Endothelial cell of umbilical vein (primary cell): ENCODE data around the gene FIGLA. TPM values are rescaled to one million over a fixed set of nuclear protein-coding genes. Genes with fewer than 3 reads are reported as not detected.

Experiments used
- BruUV-seq: library from RNA; stranded (reverse); fragments of 400-500 nt; replicated peaks from 2 replicates; lab custom pipeline; 2021; lab: Mats Ljungman, UMichigan
- CTCF ChIA-PET: fragments of 300-600, 350-600 bp; sonication (Branson Sonifier 250); formaldehyde crosslinking; loops from one replicate; lab custom pipeline; 2021; ENCODE audit warnings: antibody characterized with exemption, inconsistent platforms; lab: Charles Lee
- POLR2A ChIA-PET: fragments of 300-600, 350-600 bp; sonication (Branson Sonifier 250); formaldehyde crosslinking; loops from one replicate; lab custom pipeline; 2021; ENCODE audit warnings: antibody characterized with exemption, inconsistent platforms; lab: Charles Lee
- DNase-seq: peaks from one replicate; pipeline ENCODE4 v3.0.0-alpha.2; 2011; ENCODE audit warnings: low read depth, low spot score
- FAIRE-seq: peaks from 2 replicates; lab custom pipeline; 2011; peaks lifted over from hg19 to GRCh38; lab: Jason Lieb, UNC
- H2AFZ ChIP-seq: 2 replicates; pipeline ENCODE4 v1.6.0; 2012; ENCODE audit warnings: low read depth, low read length, control low read depth, inconsistent platforms
- H3K27ac ChIP-seq: 2 replicates; pipeline ENCODE4 v1.5.1; 2011; ENCODE audit warnings: low read depth, mild to moderate bottlenecking, control low read depth, low read length, moderate library complexity; ENCODE audit not compliant: insufficient read depth
- H3K27me3 ChIP-seq, 2 experiments: 2 replicates each; pipeline versions ENCODE4 v1.6.0 to v1.6.1; 2011; ENCODE audit warnings: low read length in 2 of 2, mixed read lengths in 1 of 2; ENCODE audit not compliant: control insufficient read depth in 2 of 2, insufficient read depth in 2 of 2
- H3K36me3 ChIP-seq, 2 experiments: 2 replicates in 1 of 2; 3 replicates in 1 of 2; pipeline ENCODE4 v1.5.1; 2011; ENCODE audit warnings: low read length in 2 of 2, mild to moderate bottlenecking in 1 of 2, moderate library complexity in 1 of 2; ENCODE audit not compliant: control insufficient read depth in 2 of 2, insufficient read depth in 2 of 2; ENCODE audit errors: extremely low read depth in 1 of 2
- H3K4me1 ChIP-seq: 3 replicates; pipeline ENCODE4 v1.5.1; 2011; ENCODE audit warnings: mild to moderate bottlenecking, low read length; ENCODE audit not compliant: control insufficient read depth, insufficient read depth; ENCODE audit errors: extremely low read depth
- H3K4me2 ChIP-seq: 2 replicates; pipeline ENCODE4 v1.6.1; 2011; ENCODE audit warnings: low read length, control low read depth, mixed read lengths; ENCODE audit not compliant: insufficient read depth
- H3K4me3 ChIP-seq, 3 experiments: fragments of 200-600 bp in 1 of 3; sonication (generic), shearing (Covaris generic) in 1 of 3; replicated peaks in 1 of 3; 2 replicates each; pipeline ENCODE4 v1.5.1; 2011 to 2016; ENCODE audit warnings: control low read depth in 3 of 3, low read length in 3 of 3, mild to moderate bottlenecking in 2 of 3, inconsistent platforms in 1 of 3, low read depth in 1 of 3, moderate library complexity in 1 of 3; ENCODE audit not compliant: insufficient read depth in 1 of 3
- H3K79me2 ChIP-seq: 2 replicates; pipeline ENCODE4 v1.6.0; 2012; ENCODE audit warnings: low read length, inconsistent platforms; ENCODE audit not compliant: control insufficient read depth, insufficient read depth
- H3K9ac ChIP-seq: replicated peaks from 2 replicates; pipeline ENCODE3; 2011; ENCODE audit warnings: low read length, control low read depth; ENCODE audit not compliant: insufficient read depth; ENCODE audit errors: extremely low read depth
- H3K9me1 ChIP-seq: replicated peaks from 3 replicates; pipeline ENCODE4 v1.6.0; 2011; ENCODE audit warnings: mild to moderate bottlenecking, low read length; ENCODE audit not compliant: control insufficient read depth, insufficient read depth; ENCODE audit errors: extremely low read depth
- H3K9me3 ChIP-seq: replicated peaks from 2 replicates; pipeline ENCODE4 v1.5.1; 2012; ENCODE audit warnings: low read length, inconsistent platforms; ENCODE audit not compliant: control insufficient read depth, insufficient read depth
- H4K20me1 ChIP-seq: replicated peaks from 2 replicates; pipeline ENCODE3; 2011; ENCODE audit warnings: mild to moderate bottlenecking, low read length; ENCODE audit not compliant: control insufficient read depth, insufficient read depth; ENCODE audit errors: extremely low read depth
- CTCF ChIP-seq, 2 donors: IDR thresholded peaks; 1 replicate in 1 of 2; 2 replicates in 1 of 2; pipeline ENCODE4 v1.5.1; 2011; ENCODE audit warnings: low read length in 2 of 2, mild to moderate bottlenecking in 2 of 2, moderate library complexity in 2 of 2, control low read depth in 1 of 2, inconsistent platforms in 1 of 2, low read depth in 1 of 2; ENCODE audit not compliant: insufficient read depth in 1 of 2; ENCODE audit errors: extremely low read depth in 1 of 2
- EZH2 ChIP-seq: IDR thresholded peaks from 2 replicates; pipeline ENCODE4 v1.6.1; 2012; ENCODE audit warnings: borderline replicate concordance, low read depth, mild to moderate bottlenecking, moderate library complexity, low read length, inconsistent platforms; ENCODE audit not compliant: severe bottlenecking
- FOS ChIP-seq: IDR thresholded peaks from 2 replicates; pipeline ENCODE4 v1.6.1; 2011; ENCODE audit warnings: mild to moderate bottlenecking, low read length, moderate library complexity, borderline replicate concordance; ENCODE audit not compliant: insufficient read depth
- JUN ChIP-seq: IDR thresholded peaks from 2 replicates; pipeline ENCODE4 v1.6.1; 2011; ENCODE audit warnings: borderline replicate concordance, low read depth; ENCODE audit not compliant: insufficient read length, insufficient read depth
- MAX ChIP-seq: IDR thresholded peaks from 2 replicates; pipeline ENCODE4 v1.6.1; 2011; ENCODE audit not compliant: insufficient read depth, insufficient read length
- MYC ChIP-seq: IDR thresholded peaks from one replicate; pipeline ENCODE4 v1.6.1; 2011; ENCODE audit warnings: mild to moderate bottlenecking, low read depth, low read length
- POLR2A ChIP-seq: IDR thresholded peaks from 2 replicates; pipeline ENCODE4 v1.6.1; 2012; ENCODE audit warnings: low read depth, mild to moderate bottlenecking, control low read depth, low read length
- POLR2AphosphoS5 ChIP-seq: IDR thresholded peaks from 2 replicates; pipeline ENCODE4 v1.6.1; 2012; ENCODE audit warnings: low read depth, mild to moderate bottlenecking, control low read depth, low read length, moderate library complexity; ENCODE audit not compliant: insufficient read depth
- dilution Hi-C: fragments of 300-500 bp; cut with MboI; formaldehyde crosslinking; loops from one replicate; pipeline ENCODE4 v1.15.0; 2019; ENCODE audit warnings: low sequenced_read_pairs; ENCODE audit not compliant: extremely low pct_ligation_motif_present
- intact Hi-C: fragments of 100-400 bp; cut with micrococcal nuclease; formaldehyde crosslinking; loops from one replicate; pipeline ENCODE4 v1.10.0; 2022
- polyA plus RNA-seq, 4 experiments: library from polyadenylated mRNA; depleted of rRNA in 3 of 4; stranded (reverse) in 3 of 4; unstranded in 1 of 4; fragments of >200 nt; gene quantifications; 2 replicates each; pipeline versions ENCODE4 v1.2.1 to v1.2.3, GENCODE V29; 2011 to 2012; ENCODE audit warnings: missing spikeins in 1 of 4
- total RNA-seq: library from RNA; stranded (reverse); gene quantifications from 2 replicates; pipeline ENCODE4 v1.2.3, GENCODE V29; 2021

FIGLA gene
- total and polyA plus RNA-seq, 2 donors (not counting 3 experiments of a cell fraction or from before 2014, with no cell fraction given), result not detected

- dilution Hi-C loops, result no loop called here
- Histone ChIP-seq H3K79me2 (no peaks in the 10 kb centered on the region), H3K4me1 (no peaks in the 10 kb centered on the region), H3K27me3 (peaks cover 13 to 15% of the 10 kb centered on the region in 2 experiments), H3K9ac (no peak overlapping the region), H3K4me2 (no peak overlapping the region), H3K9me1 (no peaks in the 10 kb centered on the region), H3K27ac (no peak overlapping the region), H4K20me1 (no peaks in the 10 kb centered on the region), H3K4me3 (no peak overlapping the region), H2AFZ (no peak overlapping the region), H3K9me3 (no peaks in the 10 kb centered on the region), H3K36me3 (no peaks in the 10 kb centered on the region)
- intact Hi-C loops, result no loop called here
- no TSS peak for BruUV-seq
- ChIA-PET POLR2A (no interaction called here), CTCF (no interaction called here)
- FAIRE-seq (no peak), DNase-seq (no peak)
- TF ChIP-seq MYC (no peak), JUN (no peak), EZH2 (no peak), FOS (no peak), POLR2AphosphoS5 (no peak), CTCF (IDR thresholded peaks at IDR 0.05; ENCODE audit: extremely low read depth in 1 of 2, insufficient read depth in 1 of 2, low read depth in 1 of 2, low read length in 2 of 2) (no peak), POLR2A (no peak), MAX (no peak)
These were observed 55.4 kb downstream of the FIGLA start for GRCh38 chr2:70735071-70735470.
